Mesenchymal stem cell (in vitro differentiated cells and primary cell): ENCODE results near the gene PRDM12.

Source experiments
- DNase-seq: peaks from one replicate; pipeline ENCODE4 v3.0.0-alpha.2; 2013
- H2AFZ ChIP-seq: one replicate; pipeline ENCODE4 v1.6.1; 2013; ENCODE audit warnings: low read depth, mild to moderate bottlenecking, control low read depth, inconsistent platforms, low read length, moderate library complexity
- H2AK5ac ChIP-seq: 2 replicates; pipeline ENCODE4 v1.6.1; 2013; ENCODE audit warnings: low read length, moderate library complexity, mild to moderate bottlenecking, inconsistent platforms; ENCODE audit not compliant: severe bottlenecking
- H2BK120ac ChIP-seq: one replicate; pipeline ENCODE4 v1.6.1; 2013; ENCODE audit warnings: low read depth, mild to moderate bottlenecking, inconsistent platforms, low read length, moderate library complexity
- H2BK12ac ChIP-seq, 2 experiments: one replicate each; pipeline ENCODE4 v1.6.1; 2013; ENCODE audit warnings: inconsistent platforms in 2 of 2, low read length in 2 of 2, mild to moderate bottlenecking in 2 of 2, moderate library complexity in 2 of 2, control low read depth in 1 of 2
- H2BK15ac ChIP-seq: one replicate; pipeline ENCODE4 v1.6.1; 2013; ENCODE audit warnings: mild to moderate bottlenecking, low read depth, inconsistent platforms; ENCODE audit not compliant: poor library complexity, severe bottlenecking
- H2BK5ac ChIP-seq: 2 replicates; pipeline ENCODE4 v1.6.1; 2013; ENCODE audit warnings: low read depth, mild to moderate bottlenecking, low read length, control low read depth, inconsistent platforms; ENCODE audit not compliant: poor library complexity, severe bottlenecking
- H3K14ac ChIP-seq, 2 experiments: one replicate each; pipeline ENCODE4 v1.6.1; 2013; ENCODE audit warnings: inconsistent platforms in 2 of 2, low read length in 2 of 2, control low read depth in 1 of 2, mild to moderate bottlenecking in 1 of 2, moderate library complexity in 1 of 2
- H3K18ac ChIP-seq, 2 experiments: one replicate each; pipeline ENCODE4 v1.6.1; 2013; ENCODE audit warnings: inconsistent platforms in 2 of 2, low read length in 2 of 2, control low read depth in 1 of 2, low read depth in 1 of 2, mild to moderate bottlenecking in 1 of 2
- H3K23ac ChIP-seq, 2 experiments: one replicate each; pipeline ENCODE4 v1.6.1; 2013; ENCODE audit warnings: inconsistent platforms in 2 of 2, low read length in 2 of 2, mild to moderate bottlenecking in 2 of 2, moderate library complexity in 2 of 2, control low read depth in 1 of 2
- H3K27ac ChIP-seq: 2 replicates; pipeline ENCODE4 v1.5.1; 2013; ENCODE audit warnings: mild to moderate bottlenecking, moderate library complexity, low read length, control low read depth, inconsistent platforms; ENCODE audit not compliant: poor library complexity, severe bottlenecking
- H3K27me3 ChIP-seq, 2 experiments: 2 replicates each; pipeline versions ENCODE4 v1.6.1 to v1.7.0; 2013; ENCODE audit warnings: low read length in 2 of 2, mild to moderate bottlenecking in 2 of 2, moderate library complexity in 2 of 2, control low read depth in 1 of 2, inconsistent platforms in 1 of 2; ENCODE audit not compliant: control insufficient read depth in 1 of 2, insufficient read depth in 1 of 2
- H3K36me3 ChIP-seq, 2 experiments: 2 replicates each; pipeline versions ENCODE4 v1.6.1 to v1.7.0; 2013; ENCODE audit warnings: low read length in 2 of 2, control low read depth in 1 of 2, inconsistent platforms in 1 of 2, low read depth in 1 of 2, mild to moderate bottlenecking in 1 of 2; ENCODE audit not compliant: insufficient read depth in 2 of 2, control insufficient read depth in 1 of 2
- H3K4ac ChIP-seq, 2 experiments: one replicate each; pipeline ENCODE4 v1.6.1; 2013; ENCODE audit warnings: inconsistent platforms in 2 of 2, low read length in 2 of 2, mild to moderate bottlenecking in 2 of 2, moderate library complexity in 2 of 2, control low read depth in 1 of 2, low read depth in 1 of 2
- H3K4me1 ChIP-seq: 2 replicates; pipeline ENCODE4 v1.6.1; 2013; ENCODE audit warnings: low read depth, low read length, control low read depth; ENCODE audit not compliant: control insufficient read depth, insufficient read depth
- H3K4me2 ChIP-seq: 2 replicates; pipeline ENCODE4 v1.6.1; 2013; ENCODE audit warnings: low read length, mild to moderate bottlenecking, inconsistent platforms; ENCODE audit not compliant: poor library complexity, severe bottlenecking
- H3K4me3 ChIP-seq, 2 experiments: 2 replicates each; pipeline versions ENCODE4 v1.5.1 to v1.7.0; 2013; ENCODE audit warnings: low read length in 2 of 2, mild to moderate bottlenecking in 2 of 2, control low read depth in 1 of 2, low read depth in 1 of 2; ENCODE audit not compliant: insufficient read depth in 1 of 2
- H3K79me1 ChIP-seq: replicated peaks from 2 replicates; pipeline ENCODE4 v1.6.1; 2013; ENCODE audit warnings: mild to moderate bottlenecking, control low read depth, low read length, inconsistent platforms; ENCODE audit not compliant: poor library complexity, severe bottlenecking
- H3K9ac ChIP-seq: 2 replicates; pipeline ENCODE4 v1.7.0; 2013; ENCODE audit warnings: mild to moderate bottlenecking, low read length, moderate library complexity
- H3K9me3 ChIP-seq: 2 replicates; pipeline ENCODE4 v1.7.0; 2013; ENCODE audit warnings: mild to moderate bottlenecking, low read length; ENCODE audit not compliant: control insufficient read depth
- H4K8ac ChIP-seq: one replicate; pipeline ENCODE4 v1.6.1; 2013; ENCODE audit warnings: inconsistent platforms, mild to moderate bottlenecking, low read length, moderate library complexity
- H4K91ac ChIP-seq: one replicate; pipeline ENCODE4 v1.6.1; 2013; ENCODE audit warnings: mild to moderate bottlenecking, low read length, inconsistent platforms
- WGBS: methylation state at CpG from one replicate; pipeline ENCODE4 v1.1.7; 2013; ENCODE audit warnings: mixed read lengths; 5-methylcytosine and 5-hydroxymethylcytosine counted together

Gene PRDM12

DNA sequence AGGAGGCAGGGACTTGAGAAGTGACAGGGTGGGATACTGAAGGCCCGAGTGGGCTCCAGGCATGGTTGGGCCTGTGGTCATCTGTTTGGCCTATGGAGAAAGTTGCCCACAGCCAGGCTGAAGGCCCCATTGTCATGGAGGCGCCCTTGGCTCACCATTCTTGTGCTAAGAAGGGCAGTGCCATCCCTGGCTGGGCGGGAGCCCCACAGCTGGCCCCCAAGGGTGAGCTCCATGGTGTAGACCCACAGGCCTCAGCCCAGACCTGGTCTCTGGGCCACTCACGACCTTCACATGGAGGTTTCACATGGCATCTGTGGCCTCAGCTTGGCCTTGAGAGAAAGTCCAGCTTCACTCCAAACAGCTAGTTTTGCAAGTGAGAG, 34.3 kb upstream of the PRDM12 start:
- H3K14ac ChIP-seq = no peak overlapping the region
- no peak overlapping the region for H3K4ac ChIP-seq
- no peak overlapping the region for H2BK120ac ChIP-seq
- no peak overlapping the region for H2BK12ac ChIP-seq
- no peak for DNase-seq
- no peak overlapping the region for H3K4me2 ChIP-seq
- no peak overlapping the region for H3K23ac ChIP-seq
- 91% methylated on average over 4 of the region's 4 CpGs for WGBS
- peaks cover 51% of the 10 kb centered on the region for H3K79me1 ChIP-seq
- no peaks in the 10 kb centered on the region for H3K27me3 ChIP-seq
- no peaks in the 10 kb centered on the region for H3K9me3 ChIP-seq
- no peak overlapping the region for H4K91ac ChIP-seq
- H2BK15ac ChIP-seq = no peak overlapping the region
- no peak overlapping the region for H3K4me3 ChIP-seq
- H3K4me1 ChIP-seq = peaks cover 1% of the 10 kb centered on the region
- H3K18ac ChIP-seq = no peak overlapping the region
- no peak overlapping the region for H2AFZ ChIP-seq
- H2AK5ac ChIP-seq = no peak overlapping the region
- H2BK5ac ChIP-seq = no peak overlapping the region
- no peak overlapping the region for H4K8ac ChIP-seq
- H3K36me3 ChIP-seq = peaks cover 91 to 97% of the 10 kb centered on the region in 2 experiments
- H3K9ac ChIP-seq = no peak overlapping the region
- no peak overlapping the region for H3K27ac ChIP-seq

DNA sequence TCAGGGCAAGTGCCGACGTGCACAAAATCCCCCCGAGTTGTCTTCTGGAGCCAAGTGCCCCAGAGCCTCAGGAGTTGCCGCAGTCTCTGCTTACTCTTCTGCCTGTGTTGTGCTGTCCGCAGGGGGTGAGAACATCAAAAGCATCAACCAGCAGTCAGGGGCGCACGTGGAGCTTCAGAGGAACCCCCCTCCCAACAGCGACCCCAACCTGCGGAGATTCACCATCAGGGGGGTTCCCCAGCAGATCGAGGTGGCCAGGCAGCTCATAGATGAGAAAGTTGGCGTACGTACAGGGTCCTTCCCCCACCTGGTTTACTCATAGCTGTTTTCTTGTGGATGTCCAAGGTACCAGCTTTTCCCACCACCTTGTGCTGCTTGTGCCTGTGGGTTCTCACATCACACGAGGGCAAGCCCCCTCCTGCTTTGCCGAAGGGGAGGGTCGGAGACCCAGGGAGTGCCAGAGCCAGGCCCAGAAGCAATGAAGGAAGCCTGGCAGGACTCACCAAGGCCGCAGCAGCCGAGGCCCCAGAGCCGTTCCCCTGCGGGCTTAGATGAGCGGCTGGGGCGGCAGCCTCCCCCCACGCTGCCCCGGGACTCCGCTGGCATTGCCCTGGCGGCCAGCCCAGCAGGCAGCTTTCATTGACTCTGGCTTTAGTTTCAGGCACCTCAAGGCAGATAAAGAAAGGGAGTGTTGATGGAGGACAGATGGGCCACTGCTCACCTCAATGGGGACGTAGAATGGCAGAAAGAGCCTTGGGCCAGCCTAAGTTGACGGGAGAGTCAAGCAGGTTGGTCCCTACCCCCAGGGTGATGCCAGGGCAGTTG, 33.7 kb upstream of the PRDM12 start:
- H3K79me1 ChIP-seq = peaks cover 51% of the 10 kb centered on the region
- H3K4me3 ChIP-seq = no peak overlapping the region
- no peak overlapping the region for H3K18ac ChIP-seq
- H3K4me2 ChIP-seq = no peak overlapping the region
- no peak overlapping the region for H2BK15ac ChIP-seq
- no peak overlapping the region for H4K8ac ChIP-seq
- no peak overlapping the region for H3K14ac ChIP-seq
- no peak overlapping the region for H3K4ac ChIP-seq
- H3K27ac ChIP-seq = no peak overlapping the region
- H3K23ac ChIP-seq = no peak overlapping the region
- H4K91ac ChIP-seq = no peak overlapping the region
- no peak overlapping the region for H3K9ac ChIP-seq
- H2BK12ac ChIP-seq = no peak overlapping the region
- no peak overlapping the region for H2AK5ac ChIP-seq
- 97% methylated on average over 27 of the region's 27 CpGs for WGBS
- DNase-seq = no peak
- no peaks in the 10 kb centered on the region for H3K9me3 ChIP-seq
- no peaks in the 10 kb centered on the region for H3K4me1 ChIP-seq
- H3K36me3 ChIP-seq = peaks cover 94 to 95% of the 10 kb centered on the region in 2 experiments
- H3K27me3 ChIP-seq = no peaks in the 10 kb centered on the region
- no peak overlapping the region for H2BK5ac ChIP-seq
- H2AFZ ChIP-seq = no peak overlapping the region
- H2BK120ac ChIP-seq = no peak overlapping the region

DNA sequence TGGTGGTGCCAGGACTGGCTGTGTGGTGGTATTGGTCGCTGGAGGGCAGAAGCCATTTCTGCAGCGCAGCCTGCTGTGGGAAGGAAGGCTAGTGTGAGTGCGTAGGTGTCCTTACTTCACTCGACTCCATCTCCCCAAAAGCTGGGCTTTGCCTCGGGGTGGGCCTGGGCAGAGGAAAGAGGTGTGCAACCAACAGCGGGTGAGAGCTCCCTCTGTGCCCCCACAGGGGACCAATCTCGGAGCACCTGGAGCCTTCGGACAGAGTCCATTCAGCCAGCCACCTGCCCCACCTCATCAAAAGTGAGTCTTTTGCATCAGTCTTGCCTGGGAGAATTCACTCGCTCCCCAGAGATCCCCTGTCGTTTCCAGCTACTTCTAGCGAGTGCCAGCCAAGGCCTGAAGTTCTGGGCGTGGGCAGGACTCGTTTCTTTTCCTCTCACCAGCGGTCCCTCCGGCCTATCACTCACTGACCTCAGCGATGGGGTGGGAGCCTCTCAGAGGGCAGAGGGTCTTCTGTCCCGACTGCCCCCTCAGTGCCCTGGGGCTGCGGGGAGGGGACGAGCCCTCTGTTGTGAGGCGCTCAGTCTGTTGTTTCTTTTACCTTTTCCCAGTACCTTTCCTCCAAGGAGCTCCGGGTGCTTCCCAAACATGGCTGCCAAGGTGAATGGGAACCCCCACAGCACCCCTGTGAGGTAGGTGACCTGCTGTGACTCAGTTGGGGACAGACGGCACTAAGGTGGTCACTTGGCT, 32.9 kb upstream of the PRDM12 start:
- Histone ChIP-seq H2BK5ac (no peak overlapping the region), H4K8ac (no peak overlapping the region), H2BK15ac (no peak overlapping the region), H3K4ac (no peak overlapping the region), H3K9ac (no peak overlapping the region), H3K4me1 (no peaks in the 10 kb centered on the region), H2AK5ac (no peak overlapping the region), H3K9me3 (no peaks in the 10 kb centered on the region), H3K4me2 (no peak overlapping the region), H3K79me1 (peaks cover 45% of the 10 kb centered on the region), H3K27me3 (no peaks in the 10 kb centered on the region), H3K27ac (no peak overlapping the region), H3K36me3 (peaks cover 94 to 95% of the 10 kb centered on the region in 2 experiments), H4K91ac (no peak overlapping the region), H2BK120ac (no peak overlapping the region), H3K14ac (no peak overlapping the region), H3K4me3 (no peak overlapping the region), H2AFZ (no peak overlapping the region), H2BK12ac (no peak overlapping the region), H3K23ac (no peak overlapping the region), H3K18ac (no peak overlapping the region)
- WGBS = 95% methylated on average over 21 of the region's 22 CpGs
- DNase-seq = no peak

DNA sequence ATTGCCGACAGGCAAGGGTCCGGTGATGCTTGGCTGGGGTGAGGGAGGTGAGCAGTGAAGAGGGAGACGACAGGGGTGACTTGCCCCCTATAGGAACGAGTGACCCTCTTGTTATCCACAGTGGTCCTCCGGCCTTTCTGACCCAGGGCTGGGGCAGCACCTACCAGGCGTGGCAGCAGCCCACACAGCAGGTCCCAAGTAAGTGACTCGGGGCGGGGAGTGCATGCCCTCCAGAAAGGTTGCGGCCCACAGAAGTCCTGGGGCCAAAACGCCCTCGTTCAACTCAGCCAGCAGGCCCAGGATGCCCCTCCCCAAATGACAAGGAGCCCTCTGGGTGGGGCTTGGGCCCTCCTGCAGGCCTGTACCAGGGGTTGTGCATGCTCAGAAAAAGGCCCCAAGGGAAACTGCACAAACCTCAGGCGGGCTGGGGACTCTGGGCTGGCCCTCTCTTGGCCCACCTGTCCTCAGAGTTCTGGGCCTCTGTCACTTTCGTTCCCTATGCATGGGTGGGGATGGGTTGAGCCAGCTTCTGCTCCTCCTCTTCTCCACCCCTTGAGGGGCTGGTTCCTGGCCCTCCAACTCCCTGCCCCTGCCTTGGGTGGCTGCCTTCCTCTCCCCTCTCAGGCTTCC, 32.2 kb upstream of the PRDM12 start:
- Histone ChIP-seq H3K14ac (no peak overlapping the region), H3K27ac (no peak overlapping the region), H2BK15ac (no peak overlapping the region), H3K9me3 (no peaks in the 10 kb centered on the region), H2AFZ (no peak overlapping the region), H3K36me3 (peaks cover 92 to 95% of the 10 kb centered on the region in 2 experiments), H2AK5ac (no peak overlapping the region), H3K4ac (no peak overlapping the region), H3K23ac (no peak overlapping the region), H3K18ac (no peak overlapping the region), H3K4me3 (no peak overlapping the region), H2BK120ac (no peak overlapping the region), H4K8ac (no peak overlapping the region), H2BK12ac (no peak overlapping the region), H2BK5ac (no peak overlapping the region), H4K91ac (no peak overlapping the region), H3K4me1 (no peaks in the 10 kb centered on the region), H3K9ac (no peak overlapping the region), H3K4me2 (no peak overlapping the region), H3K79me1 (peaks cover 41% of the 10 kb centered on the region), H3K27me3 (no peaks in the 10 kb centered on the region)
- no peak for DNase-seq
- WGBS = 93% methylated on average over 13 of the region's 13 CpGs
